ENCODE data around the gene SMG6. TPM values are rescaled to one million over a fixed set of nuclear protein-coding genes. Genes with fewer than 3 reads are reported as not detected.

The SMG6 gene
- total and polyA plus RNA-seq, 2 experiments from 2014 or later, result 11.9 to 19.9 TPM

GRCh38 chr17:2067048-2067561 is 236.5 kb downstream of the SMG6 start:
- no peak for DNase-seq (ENCODE audit: low spot score)
- Histone ChIP-seq H4K20me1 (ENCODE audit: insufficient read depth, poor library complexity, severe bottlenecking) (no peaks in the 10 kb centered on the region), H3K4me3 (no peak overlapping the region), H3K4me1 (ENCODE audit: insufficient read depth) (peaks cover 56% of the 10 kb centered on the region), H3K4me2 (no peak overlapping the region), H3K9me2 (replicated peaks; ENCODE audit: insufficient read depth) (no peaks in the 10 kb centered on the region), H2AFZ (no peak overlapping the region), H3K27ac (peak overlapping the region; percentile 94), H3K79me2 (no peaks in the 10 kb centered on the region), H3K9me3 (ENCODE audit: low read depth) (no peaks in the 10 kb centered on the region), H3K27me3 (no peaks in the 10 kb centered on the region), H3K36me3 (replicated peaks; ENCODE audit: insufficient read depth, low read depth) (no peaks in the 10 kb centered on the region)
- TF ChIP-seq EZH2phosphoT487 (IDR thresholded peaks at IDR 0.05; ENCODE audit: low read depth, severe bottlenecking, unreplicated experiment) (no peak), EZH2 (IDR thresholded peaks at IDR 0.05; ENCODE audit: borderline replicate concordance) (no peak)
- TF ChIP-seq, protein P1, sequence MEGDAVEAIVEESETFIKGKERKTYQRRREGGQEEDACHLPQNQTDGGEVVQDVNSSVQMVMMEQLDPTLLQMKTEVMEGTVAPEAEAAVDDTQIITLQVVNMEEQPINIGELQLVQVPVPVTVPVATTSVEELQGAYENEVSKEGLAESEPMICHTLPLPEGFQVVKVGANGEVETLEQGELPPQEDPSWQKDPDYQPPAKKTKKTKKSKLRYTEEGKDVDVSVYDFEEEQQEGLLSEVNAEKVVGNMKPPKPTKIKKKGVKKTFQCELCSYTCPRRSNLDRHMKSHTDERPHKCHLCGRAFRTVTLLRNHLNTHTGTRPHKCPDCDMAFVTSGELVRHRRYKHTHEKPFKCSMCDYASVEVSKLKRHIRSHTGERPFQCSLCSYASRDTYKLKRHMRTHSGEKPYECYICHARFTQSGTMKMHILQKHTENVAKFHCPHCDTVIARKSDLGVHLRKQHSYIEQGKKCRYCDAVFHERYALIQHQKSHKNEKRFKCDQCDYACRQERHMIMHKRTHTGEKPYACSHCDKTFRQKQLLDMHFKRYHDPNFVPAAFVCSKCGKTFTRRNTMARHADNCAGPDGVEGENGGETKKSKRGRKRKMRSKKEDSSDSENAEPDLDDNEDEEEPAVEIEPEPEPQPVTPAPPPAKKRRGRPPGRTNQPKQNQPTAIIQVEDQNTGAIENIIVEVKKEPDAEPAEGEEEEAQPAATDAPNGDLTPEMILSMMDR (IDR thresholded peaks at IDR 0.05; ENCODE audit: poor library complexity), result no peak
- 78% methylated on average over 14 of the region's 14 CpGs for WGBS (ENCODE audit: low lambda C conversion rate, missing lambda C conversion rate)

GRCh38 chr17:2065949-2066400 is 237.6 kb downstream of the SMG6 start:
- Histone ChIP-seq H4K20me1 (ENCODE audit: insufficient read depth, poor library complexity, severe bottlenecking) (no peaks in the 10 kb centered on the region), H3K79me2 (no peaks in the 10 kb centered on the region), H3K4me2 (no peak overlapping the region), H2AFZ (no peak overlapping the region), H3K9me3 (ENCODE audit: low read depth) (no peaks in the 10 kb centered on the region), H3K4me3 (no peak overlapping the region), H3K27me3 (no peaks in the 10 kb centered on the region), H3K4me1 (ENCODE audit: insufficient read depth) (peaks cover 56% of the 10 kb centered on the region), H3K9me2 (replicated peaks; ENCODE audit: insufficient read depth) (no peaks in the 10 kb centered on the region), H3K27ac (peak overlapping the region; percentile 58), H3K36me3 (replicated peaks; ENCODE audit: insufficient read depth, low read depth) (no peaks in the 10 kb centered on the region)
- DNase-seq (ENCODE audit: low spot score), result no peak
- WGBS (ENCODE audit: low lambda C conversion rate, missing lambda C conversion rate), result 90% methylated on average over 10 of the region's 10 CpGs
- TF ChIP-seq, protein P1 (IDR thresholded peaks at IDR 0.05; ENCODE audit: poor library complexity), result no peak
- no peak for TF ChIP-seq EZH2phosphoT487 (IDR thresholded peaks at IDR 0.05; ENCODE audit: low read depth, severe bottlenecking, unreplicated experiment)
- no peak for TF ChIP-seq EZH2 (IDR thresholded peaks at IDR 0.05; ENCODE audit: borderline replicate concordance)

GRCh38 chr17:2064980-2065785 is 238.4 kb downstream of the SMG6 start:
- H4K20me1 ChIP-seq (ENCODE audit: insufficient read depth, poor library complexity, severe bottlenecking), result no peaks in the 10 kb centered on the region
- DNase-seq (ENCODE audit: low spot score), result no peak
- no peaks in the 10 kb centered on the region for H3K79me2 ChIP-seq
- H3K4me3 ChIP-seq, result no peak overlapping the region
- no peaks in the 10 kb centered on the region for H3K9me2 ChIP-seq (replicated peaks; ENCODE audit: insufficient read depth)
- no peaks in the 10 kb centered on the region for H3K36me3 ChIP-seq (replicated peaks; ENCODE audit: insufficient read depth, low read depth)
- TF ChIP-seq, protein P1 (IDR thresholded peaks at IDR 0.05; ENCODE audit: poor library complexity), result peak; percentile 33
- TF ChIP-seq EZH2 (IDR thresholded peaks at IDR 0.05; ENCODE audit: borderline replicate concordance), result no peak
- TF ChIP-seq EZH2phosphoT487 (IDR thresholded peaks at IDR 0.05; ENCODE audit: low read depth, severe bottlenecking, unreplicated experiment), result no peak
- H2AFZ ChIP-seq, result no peak overlapping the region
- H3K4me2 ChIP-seq, result no peak overlapping the region
- H3K27ac ChIP-seq, result peak overlapping the region; percentile 58
- H3K9me3 ChIP-seq (ENCODE audit: low read depth), result no peaks in the 10 kb centered on the region
- WGBS (ENCODE audit: low lambda C conversion rate, missing lambda C conversion rate), result 89% methylated on average over 24 of the region's 24 CpGs
- H3K4me1 ChIP-seq (ENCODE audit: insufficient read depth), result peaks cover 56% of the 10 kb centered on the region
- peaks cover 7% of the 10 kb centered on the region for H3K27me3 ChIP-seq

All from hepatocyte (in vitro differentiated cells).